Epidermal melanocyte (primary cell): ENCODE data around the gene CTXN1.
A peak's percentile ranks its signal among the peaks of the same experiment; 100 is the strongest.
"Not testable (repeated sequence)": the region's sequence is repeated elsewhere in the genome, so short reads cannot be mapped to it uniquely, and the experiment has no call there.

Experiments
- DNase-seq: peaks from one replicate; pipeline ENCODE4 v3.0.0; 2011; ENCODE audit warnings: low spot score; ENCODE audit not compliant: insufficient read length

The CTXN1 gene

DNA sequence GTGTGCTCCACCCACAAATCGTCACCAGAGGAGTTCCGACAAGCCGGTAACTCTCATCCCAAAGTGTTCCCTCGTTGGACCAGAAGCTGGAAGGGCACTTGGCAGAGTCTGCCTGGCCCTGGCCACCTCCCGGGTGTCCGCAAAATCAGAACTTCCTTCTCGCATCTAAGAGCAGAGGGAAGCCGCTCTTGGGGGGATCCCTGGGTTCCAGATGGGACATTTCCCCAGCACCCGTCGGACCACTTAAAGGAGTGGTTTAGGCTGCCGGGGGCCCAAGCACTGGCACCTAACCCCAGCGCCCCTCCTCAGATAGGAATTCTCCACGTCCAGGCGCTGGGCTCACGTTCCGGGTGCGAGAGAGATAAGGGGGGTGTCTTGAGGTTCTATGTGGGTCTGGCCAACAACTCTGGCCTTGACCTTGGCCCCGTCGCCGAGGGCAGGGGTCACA, 23.1 kb downstream of the CTXN1 start:
- no peak for DNase-seq

DNA sequence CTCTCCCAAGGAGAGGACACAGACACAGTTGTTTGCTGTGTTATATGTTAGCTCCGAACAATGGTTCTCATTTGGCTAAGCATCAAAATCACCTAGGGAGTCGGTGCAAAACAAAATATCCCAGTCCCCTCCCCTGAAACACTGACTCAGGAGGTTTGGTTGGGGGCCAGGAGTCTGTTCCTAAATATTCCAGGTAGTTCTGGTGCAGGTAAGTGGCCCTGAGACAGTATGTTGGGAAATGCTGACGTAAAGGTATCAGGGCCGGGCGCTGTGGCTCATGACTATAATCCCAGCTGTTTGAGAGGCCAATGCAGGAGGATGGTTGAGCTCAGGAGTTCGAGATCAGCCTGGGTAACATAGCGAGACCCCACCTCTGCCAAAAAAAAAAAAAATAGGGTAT, 24.6 kb downstream of the CTXN1 start:
- peak; percentile 10 for DNase-seq

DNA sequence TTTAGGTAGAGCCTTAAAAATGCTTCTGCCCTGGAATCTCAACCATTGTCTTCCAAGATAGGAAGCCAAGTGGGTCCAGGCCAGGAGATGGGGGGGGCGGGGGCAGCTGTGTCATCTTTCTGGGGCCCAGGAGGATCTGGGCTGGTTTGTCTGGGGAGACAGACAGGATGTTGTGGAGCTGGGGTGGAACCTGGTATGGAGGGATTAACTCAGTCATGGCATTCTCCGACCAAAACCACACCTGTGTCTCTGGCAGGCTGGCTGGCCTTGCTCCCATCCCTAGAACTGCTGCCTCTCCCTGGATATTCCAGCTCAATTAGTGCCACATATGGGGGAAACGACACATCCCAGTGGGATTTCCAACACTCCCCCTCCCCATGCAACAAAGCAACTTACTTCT, 25.0 kb downstream of the CTXN1 start:
- no peak for DNase-seq

DNA sequence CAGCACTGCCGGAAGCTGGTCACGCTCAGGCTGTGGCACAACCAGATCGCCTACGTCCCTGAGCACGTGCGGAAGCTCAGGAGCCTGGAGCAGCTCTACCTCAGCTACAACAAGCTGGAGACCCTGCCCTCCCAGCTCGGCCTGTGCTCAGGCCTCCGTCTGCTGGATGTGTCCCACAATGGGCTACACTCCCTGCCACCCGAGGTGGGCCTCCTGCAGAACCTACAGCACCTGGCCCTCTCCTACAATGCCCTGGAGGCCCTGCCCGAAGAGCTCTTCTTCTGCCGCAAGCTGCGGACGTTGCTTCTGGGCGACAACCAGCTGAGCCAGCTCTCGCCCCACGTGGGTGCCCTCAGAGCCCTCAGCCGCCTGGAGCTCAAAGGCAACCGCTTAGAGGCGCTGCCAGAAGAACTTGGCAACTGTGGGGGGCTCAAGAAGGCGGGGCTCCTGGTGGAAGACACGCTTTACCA, 25.5 kb downstream of the CTXN1 start:
- DNase-seq = peak; percentile 11

DNA sequence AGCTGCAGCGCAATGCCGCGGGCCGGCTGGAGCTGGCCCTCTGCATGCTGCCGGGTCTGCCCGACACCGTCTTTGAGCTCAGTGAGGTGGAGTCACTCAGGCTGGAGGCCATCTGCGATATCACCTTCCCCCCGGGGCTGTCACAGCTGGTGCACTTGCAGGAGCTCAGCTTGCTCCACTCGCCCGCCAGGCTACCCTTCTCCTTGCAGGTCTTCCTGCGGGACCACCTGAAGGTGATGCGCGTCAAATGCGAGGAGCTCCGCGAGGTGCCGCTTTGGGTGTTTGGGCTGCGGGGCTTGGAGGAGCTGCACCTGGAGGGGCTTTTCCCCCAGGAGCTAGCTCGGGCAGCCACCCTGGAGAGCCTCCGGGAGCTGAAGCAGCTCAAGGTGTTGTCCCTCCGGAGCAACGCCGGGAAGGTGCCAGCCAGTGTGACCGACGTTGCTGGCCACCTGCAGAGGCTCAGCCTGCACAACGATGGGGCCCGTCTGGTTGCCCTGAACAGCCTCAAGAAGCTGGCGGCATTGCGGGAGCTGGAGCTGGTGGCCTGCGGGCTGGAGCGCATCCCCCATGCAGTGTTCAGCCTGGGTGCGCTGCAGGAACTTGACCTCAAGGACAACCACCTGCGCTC, 26.1 kb downstream of the CTXN1 start:
- no peak for DNase-seq

DNA sequence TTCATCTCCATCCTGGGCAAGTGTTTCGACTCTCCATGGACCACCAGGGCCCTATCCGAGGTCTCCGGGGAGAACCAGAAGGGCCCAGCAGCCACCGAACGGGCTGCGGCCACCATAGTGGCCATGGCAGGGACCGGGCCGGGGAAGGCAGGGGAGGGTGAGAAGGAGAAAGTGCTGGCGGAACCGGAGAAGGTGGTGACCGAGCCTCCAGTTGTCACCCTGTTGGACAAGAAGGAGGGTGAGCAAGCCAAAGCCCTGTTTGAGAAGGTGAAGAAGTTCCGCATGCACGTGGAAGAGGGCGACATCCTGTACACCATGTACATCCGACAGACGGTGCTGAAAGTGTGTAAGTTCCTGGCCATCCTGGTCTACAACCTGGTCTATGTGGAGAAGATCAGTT, 27.0 kb downstream of the CTXN1 start:
- peak; percentile 7 for DNase-seq

DNA sequence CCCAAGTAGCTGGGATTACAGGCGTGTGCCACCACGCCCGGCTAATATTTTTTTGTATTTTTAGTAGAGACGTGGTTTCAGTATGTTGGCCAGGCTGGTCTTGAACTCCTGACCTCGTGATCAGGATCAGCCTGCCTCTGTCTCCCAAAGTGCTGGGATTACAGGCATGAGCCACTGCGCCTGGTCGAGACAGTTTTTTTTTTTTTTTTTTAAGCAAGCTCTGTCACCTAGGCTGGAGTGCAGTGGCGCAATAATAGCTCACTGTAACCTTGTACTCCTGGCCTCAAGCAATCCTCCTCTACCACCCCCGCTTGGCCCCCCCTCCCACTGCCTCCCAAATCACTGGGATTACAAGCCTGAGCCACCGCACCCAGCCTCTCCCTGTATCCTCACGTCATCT, 28.6 kb downstream of the CTXN1 start:
- DNase-seq = no peak

DNA sequence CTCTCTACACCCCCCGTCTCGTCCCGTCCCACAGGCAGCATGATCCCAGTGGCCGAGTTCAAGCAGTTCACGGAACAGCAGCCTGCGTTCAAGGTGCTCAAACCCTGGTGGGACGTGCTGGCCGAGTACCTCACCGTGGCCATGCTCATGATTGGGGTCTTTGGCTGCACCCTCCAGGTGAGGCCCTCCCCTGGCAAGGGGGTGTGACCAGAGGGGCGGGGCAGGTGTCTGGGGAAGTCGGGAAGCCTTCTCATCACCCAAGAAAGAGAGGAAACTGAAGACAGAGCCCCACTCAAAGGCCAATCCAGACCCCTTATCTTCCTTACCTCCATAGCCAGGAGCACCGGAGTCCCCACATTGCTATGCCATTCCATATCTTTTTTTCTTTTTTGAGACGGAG, 30.4 kb downstream of the CTXN1 start:
- DNase-seq = peak; percentile 7

DNA sequence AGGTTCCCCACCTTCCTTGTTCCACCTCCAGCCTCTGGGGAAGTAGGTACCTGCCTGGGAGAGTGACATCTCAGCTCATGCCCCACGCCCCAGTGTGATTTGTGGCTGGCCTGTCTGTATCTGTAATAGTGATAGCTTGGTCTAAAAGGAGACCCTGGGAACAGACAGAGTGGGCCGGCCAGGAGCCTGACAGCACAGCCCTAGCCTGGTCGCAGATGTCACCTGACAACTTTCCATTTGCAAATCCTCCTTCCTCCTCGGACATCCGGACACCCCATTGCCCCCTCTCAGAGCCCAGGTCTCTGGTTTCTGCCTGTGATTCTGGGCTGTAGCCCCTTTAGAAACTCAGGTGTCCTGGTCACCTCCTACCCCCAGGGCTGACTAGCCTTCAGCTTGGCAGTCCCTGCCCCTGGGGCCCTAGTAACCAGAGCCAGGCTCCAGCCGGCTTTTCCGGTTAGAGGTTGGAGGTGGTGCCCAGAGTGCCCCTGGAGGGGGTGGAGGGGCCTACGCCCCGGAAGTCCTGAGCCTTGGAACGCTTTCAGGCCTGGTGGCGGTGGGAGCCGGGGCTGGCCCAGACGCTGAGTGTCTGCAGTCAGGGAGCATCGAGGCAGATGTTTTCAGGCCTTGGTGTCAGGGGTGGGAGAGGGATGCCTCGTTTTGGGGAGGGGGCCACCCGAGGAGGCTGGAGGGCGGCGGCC, 31.2 kb downstream of the CTXN1 start:
- peak; percentile 4 for DNase-seq

DNA sequence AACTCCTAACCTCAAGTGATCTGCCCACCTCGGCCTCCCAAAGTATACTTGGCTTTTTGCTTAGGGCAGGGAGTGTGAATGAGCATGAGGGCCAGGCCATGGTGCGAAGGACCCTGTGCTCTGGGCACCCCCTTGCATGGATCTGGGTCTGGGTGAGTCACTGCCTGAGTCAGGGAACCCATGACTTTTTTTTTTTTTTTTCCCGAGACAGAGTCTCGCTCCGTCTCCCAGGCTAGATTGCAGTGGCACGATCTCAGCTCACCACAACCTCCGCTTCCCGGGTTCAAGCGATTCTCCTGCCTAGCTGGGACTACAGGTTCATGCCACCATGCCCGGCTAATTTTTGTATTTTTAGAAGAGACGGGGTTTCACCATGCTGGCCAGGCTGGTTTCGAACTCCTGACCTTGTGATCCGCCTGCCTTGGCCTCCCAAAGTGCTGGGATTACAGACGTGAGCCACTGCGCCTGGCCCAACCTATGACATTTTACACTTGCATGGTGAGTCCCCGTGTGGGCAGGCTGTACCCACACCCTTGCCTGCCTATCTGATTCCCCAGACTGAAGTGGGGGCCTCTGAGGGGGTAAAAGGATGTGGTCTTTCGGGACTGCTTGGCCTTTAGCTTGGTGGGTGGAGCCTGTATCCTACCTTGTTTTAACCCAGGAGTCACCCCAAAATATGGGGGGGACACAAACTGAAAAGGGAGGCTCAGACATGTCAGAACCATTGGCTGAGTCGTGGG, 32.4 kb downstream of the CTXN1 start:
- not testable (repeated sequence) for DNase-seq

DNA sequence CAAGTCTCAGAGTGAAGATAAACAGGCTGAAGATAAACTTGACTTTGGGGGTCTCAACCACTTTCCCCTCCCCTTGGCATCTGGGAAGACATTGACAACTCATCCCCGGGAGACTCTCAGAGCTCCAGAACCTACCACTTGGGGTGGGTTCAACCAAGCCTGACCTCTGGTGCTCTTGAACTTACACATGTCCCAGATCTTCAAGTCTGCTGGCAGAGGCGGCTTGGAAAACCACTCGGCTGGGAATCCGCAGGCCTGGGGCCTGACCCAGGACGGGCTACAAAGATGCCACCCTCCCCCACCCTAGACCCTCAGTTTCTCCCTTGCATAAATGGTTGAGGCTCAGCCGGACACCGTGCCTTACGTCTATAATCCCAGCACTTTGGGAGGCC, 37.1 kb downstream of the CTXN1 start:
- DNase-seq = no peak

DNA sequence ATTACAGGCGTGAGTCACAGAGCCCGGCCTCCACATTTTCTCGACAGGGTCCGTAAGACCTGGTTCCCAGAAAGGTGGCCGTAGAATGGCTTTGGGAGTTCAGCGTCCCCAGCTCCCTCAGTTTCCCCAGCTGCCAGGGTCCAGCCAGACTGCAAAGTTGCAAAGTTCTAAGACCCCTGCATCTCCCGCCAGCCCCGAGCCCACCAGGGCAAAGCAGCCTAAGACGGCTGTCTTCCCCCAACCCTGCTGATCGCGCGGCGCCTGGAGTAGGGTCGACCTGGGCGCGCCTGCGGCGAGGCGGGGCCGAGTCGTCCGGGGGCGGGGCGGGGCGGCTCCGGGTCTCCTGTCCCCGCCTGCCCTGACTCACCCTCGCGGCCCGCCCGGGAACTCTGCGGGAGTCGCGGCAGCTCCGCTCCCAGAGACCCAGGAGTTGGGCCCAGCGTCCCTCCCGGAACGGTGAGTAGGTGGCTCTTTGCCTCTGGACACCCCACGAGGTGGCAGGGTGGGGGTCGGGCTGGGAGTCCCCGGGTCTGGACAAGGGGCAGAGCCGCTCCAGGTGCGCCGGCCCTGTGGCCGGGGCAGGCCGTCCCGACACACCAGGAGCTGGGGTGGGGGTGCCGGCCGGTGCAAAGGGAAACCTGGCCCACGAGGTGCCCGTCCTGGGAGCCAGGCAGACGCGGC, 37.6 kb downstream of the CTXN1 start, which contains the start of gene LRRC8E:
Gene LRRC8E (plus strand): TSS at position 366 of the 681 bp plus-strand sequence. CDS start 7,094 bp downstream, outside the sequence.
- peak; percentile 77 for DNase-seq

DNA sequence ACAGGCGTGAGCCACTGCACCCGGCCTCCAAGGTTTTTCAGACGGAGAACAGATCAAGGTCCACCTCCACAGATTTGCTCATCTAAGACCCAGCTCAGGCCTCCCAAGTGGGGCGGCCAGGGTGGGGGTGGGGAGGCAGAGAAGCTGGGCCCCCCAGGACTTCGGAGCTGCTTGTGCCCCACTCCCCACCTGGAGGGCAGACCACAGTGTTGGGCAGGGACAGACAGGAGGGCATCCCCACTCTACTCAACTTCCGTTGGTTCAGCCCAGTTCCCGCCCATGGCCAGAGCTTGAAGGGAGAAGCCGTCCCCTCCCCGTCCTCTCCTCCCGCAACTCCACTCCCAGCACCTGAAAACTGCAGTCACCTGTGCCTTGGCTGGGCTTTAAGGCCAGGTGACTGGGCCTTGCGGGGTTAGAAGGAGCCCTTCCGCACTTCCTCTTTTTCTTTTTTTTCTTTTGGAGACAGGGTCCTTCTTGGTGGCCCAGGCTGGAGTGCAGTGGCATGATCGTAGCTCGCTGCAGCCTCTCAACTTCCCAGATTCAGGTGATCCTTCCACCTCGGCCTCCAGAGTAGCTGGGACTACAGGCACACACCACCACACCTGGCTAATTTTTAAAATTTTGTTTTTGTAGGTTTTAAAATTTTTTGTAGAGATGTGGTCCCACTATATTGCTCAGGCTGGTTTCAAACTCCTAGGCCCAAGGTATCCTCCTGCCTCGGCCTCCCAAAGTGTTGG, 38.4 kb downstream of the CTXN1 start:
- DNase-seq = peak; percentile 9

DNA sequence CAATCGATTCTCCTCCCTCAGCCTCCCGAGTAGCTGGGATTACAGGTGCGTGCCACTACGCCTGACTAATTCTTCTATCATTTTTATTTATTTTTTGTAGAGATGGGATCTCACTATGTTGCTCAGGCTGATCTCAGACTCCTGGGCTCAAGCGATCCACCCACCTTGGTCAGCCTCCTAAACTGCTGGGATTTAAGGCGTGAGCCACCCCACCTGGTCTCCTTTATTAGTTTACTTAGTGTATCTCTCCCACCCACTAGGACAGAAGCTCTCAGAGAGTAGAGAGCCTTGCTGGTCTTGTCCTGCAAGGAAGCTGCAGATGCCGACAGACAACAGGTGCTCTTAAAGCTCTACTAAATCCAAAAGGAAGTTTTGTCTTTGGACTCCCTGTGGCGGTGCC, 40.1 kb downstream of the CTXN1 start:
- DNase-seq = no peak

DNA sequence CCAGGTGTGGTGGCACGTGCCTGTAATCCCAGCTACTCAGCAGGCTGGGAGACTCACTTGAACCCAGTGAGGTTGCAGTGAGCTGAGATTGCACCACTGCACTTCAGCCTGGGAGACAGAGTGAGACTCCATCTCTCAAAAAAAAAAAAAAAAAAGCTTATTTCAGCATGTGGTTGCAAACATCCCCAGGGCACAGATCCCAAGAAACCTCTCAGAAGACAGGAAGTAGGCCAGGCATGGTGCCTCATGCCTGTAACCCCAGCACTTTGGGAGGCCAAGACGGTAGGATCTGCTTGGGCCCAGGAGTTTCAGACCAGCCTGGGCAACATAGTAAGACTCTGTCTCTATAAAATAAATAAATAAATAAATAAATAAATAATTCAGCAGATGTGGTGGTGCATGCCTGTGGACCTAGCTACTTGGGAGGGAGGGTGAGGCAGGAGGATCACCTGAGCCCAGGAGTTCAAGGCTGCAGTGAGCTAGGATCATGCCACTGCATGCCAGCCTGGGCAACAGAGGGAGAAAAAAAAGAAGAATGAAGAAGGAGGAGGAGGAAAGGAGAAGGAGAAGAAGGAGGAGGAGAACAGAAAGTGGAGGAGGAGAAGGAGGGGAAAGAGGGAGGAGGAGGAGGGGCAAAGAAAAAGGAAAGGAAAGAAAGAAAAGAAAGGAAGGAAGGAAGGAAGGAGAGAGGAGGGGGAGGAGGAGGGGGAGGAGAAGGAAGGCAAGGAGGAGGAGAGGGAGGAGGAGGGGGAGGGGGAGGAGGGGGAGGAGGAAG, 42.0 kb downstream of the CTXN1 start:
- DNase-seq = peak; percentile 47

DNA sequence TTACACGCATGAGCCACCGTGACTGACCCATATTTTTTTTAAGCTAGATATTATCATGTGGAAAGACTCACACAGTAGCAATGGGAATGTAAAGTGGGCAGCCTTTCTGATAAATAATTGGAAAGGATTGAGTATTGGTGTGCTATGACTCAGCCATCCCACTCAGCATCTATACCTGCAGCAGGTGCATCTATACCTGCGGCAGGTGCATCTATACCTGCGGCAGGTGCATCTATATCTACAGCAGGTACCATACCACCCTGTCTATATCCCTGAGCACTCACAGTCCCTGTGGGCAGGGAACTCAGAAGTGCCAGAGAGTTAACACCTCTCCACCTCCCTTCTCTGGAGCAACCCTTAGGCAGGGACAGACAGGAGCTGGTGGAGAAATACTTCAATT, 42.8 kb downstream of the CTXN1 start:
- no peak for DNase-seq

DNA sequence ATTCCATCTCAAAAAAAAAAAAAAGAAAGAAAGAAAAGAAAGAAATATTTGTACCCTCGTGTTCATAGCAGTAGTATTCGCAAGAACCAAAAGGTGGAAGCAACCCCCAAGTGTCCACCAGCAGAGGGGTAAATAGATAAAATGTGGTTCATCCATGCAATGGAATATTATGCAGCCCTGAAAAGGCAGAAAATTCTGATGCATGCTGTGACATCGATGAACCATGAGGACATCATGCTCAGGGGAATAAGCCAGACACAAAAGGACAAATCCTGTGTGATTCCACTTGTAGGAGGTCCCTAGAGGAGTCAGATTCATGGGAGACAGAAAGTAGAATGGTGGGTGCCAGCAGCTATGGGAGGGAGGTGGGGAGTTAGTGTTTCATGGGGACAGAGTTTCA, 44.0 kb downstream of the CTXN1 start:
- no peak for DNase-seq

DNA sequence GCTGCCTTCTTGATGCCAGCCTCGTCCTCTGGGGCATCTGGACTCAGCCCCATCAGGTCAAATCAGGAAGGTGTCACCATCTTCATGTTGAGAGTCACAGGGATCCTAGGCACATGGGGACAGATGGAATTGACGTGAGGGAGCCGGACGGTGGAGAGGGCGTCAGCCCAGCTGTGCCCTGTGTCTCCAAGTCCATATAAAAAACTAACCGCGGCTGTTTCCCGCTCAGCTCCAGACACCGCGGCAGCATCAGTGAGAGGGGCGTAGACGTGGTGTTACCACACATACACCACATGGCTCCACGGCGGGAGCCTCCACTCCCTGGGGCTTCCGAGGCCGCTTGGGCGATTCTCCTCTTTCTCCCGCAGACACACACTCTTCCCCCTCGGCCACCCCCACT, 46.1 kb downstream of the CTXN1 start:
- no peak for DNase-seq

DNA sequence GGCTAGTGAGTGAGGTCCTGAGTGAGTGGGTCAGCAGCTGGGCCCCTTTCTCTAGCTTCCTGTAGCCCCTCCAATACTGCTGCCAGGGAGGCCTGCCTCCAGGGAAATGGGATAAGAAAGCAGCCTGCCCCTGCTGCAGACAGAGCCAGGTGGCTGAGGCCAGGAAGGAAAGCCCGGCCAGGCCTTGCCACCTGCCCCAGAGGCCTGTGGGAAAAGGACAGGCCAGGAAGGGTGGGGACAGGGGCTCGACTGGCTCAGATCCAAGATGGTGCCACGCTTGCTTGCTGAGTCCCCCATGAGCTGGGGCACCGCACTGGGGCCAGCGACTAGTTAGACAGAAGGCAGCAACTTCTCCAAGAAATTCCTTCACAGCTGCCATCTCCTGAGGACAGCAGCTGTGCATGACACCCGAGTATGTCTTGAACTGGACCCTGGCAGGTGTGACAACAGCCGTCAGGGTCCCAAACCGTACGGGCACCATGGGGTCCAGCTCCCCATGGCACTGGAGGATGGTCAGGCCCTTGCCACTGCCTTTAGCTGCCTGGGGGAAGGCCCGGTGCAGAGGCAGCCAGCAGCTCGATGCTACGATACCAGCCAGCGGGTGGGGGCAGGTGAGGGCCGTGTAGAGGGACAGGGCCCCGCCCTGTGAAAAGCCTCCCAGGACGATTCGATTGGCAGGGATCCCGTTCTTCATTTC, 46.7 kb downstream of the CTXN1 start:
- no peak for DNase-seq
